T-helper 9 cell (primary cell): ENCODE data around the gene DPP10.

Experiments used
- DNase-seq: peaks from one replicate; pipeline ENCODE4 v3.0.0-alpha.2; 2020

DPP10 gene

DNA sequence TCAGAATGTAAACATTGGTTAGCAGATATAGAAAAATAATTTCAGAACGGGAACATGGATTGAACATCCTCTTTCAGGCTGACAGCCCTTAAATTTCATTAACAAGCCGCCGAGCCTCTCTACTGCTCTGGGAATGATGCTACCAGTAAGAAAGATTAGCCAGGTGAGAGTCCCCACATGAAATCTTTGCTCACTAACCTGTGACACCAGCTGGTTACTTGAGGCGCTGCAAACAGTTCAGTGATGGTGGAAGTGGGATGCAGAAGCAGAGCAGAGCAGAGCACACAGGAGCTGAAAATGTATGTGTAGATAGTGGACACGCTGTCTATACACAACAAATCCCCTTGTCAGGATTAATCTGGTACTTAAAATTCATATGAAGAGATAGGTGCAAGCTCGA, 721.1 kb downstream of the DPP10 start:
- DNase-seq, result no peak

DNA sequence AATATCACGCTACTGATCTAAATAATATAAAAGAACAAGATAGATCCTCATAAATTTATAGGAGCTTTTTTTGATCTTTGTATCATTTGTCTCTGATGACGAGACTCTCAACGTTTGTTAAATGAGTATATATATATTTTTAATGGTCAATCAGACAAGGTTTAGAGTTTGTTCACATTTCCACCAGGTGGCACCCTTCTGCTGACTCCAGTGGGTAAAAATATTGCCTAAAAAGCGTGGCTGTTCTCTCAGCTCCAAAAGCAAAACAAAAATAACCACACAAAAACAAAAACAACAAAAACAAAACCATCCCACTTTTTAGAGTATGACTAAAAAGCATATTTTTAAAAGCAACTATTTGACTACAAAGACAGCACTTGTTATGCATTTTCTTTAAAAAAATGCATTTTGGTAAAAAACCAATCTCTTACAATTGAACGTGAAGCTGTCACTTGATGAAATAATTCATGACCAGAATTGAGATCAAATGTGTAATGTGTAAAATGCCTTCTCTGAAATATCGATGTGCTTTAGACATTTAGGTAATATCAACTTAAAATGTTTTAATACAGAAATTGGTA, 723.2 kb downstream of the DPP10 start:
- no peak for DNase-seq

DNA sequence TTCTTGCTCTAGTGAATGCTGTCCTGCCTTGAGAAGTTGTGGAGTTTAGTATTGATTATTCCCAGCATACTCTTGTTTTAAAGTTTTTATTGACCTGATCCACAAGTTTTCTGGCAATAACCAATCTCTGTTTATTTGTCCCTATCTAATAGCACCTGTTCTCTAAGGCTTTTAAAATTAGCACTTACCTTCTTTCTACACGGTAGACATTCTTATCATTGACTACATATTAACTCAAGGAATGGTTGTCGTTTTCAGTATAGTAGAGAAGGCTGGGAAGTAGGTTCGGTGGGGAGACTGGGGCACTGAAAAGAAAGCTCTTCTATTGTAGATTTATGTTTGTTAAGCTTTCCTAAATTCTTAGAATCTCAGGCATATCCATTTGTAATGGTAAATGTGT, 726.0 kb downstream of the DPP10 start:
- no peak for DNase-seq

DNA sequence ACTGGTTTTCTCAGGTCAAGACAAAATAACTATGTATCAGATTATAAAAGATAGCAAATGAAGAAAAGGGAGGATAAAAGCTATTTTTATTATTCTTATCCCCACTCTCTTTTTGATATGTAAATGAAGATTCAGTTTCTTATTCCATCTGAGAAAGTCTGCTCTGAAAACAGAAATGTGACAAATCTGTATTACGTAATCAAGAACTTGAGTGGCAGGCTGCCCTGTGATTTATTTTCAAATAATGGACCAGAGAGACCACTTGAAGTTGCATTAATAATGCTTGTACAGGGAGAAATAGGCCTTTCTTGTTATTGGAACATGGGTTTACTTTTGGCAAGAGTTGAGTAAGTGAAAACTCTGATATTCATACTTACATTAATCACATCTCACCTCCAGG, 727.4 kb downstream of the DPP10 start:
- no peak for DNase-seq

DNA sequence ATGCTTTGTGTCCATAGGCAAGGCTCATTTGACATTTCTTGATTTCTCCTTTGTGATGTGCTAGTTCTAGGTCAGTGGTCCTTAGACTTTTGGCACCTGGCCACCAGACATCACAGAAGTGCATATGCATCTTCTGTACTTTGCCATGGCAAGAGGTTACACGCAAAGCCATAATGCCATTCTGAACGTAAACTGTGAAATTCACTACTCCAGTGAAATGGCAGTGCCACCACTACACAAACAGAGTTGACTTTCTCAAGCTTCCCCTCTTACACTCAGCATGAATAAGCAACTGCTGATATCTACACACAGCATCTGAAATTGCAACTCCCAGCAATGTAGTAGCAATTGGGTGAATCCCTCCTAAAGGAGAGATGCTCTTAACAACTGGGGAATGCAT, 729.3 kb downstream of the DPP10 start:
- no peak for DNase-seq

DNA sequence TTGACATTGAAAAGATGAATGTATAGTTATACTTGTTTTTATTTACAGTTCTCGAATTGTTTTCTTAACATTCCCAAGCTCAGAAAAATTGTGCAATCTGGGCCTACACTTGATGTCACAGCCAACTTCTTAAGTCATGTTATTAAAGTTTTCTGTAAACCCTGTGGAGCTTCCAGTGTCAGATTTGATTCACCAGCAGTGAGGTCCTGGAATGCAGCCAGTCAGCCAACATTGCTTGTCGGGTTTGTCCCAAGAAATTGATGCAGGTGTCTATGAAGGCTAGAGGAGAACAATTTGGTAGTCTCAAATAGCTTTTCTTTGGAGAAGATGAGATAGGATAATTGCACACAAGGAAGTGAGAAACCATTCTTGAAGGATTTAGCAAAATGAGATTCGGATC, 732.2 kb downstream of the DPP10 start:
- no peak for DNase-seq

DNA sequence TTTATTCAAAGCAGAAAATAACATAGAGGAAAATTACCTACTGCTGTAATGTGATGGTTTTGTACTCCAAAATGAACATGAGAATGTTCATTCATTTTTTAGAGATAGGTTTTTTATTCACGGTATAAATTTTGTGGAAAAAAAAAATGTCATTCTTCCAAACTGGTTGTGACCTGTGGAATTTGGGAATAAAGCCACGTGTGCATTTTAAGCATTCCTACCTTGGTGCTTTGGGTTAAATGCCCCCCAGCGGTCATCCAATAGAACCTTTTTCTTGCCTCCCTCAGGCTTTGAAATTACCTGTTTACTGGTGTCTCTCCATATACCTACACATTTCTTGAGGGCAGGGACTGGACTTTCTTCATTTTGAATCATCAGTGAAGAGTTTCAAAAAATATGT, 740.7 kb downstream of the DPP10 start:
- no peak for DNase-seq

DNA sequence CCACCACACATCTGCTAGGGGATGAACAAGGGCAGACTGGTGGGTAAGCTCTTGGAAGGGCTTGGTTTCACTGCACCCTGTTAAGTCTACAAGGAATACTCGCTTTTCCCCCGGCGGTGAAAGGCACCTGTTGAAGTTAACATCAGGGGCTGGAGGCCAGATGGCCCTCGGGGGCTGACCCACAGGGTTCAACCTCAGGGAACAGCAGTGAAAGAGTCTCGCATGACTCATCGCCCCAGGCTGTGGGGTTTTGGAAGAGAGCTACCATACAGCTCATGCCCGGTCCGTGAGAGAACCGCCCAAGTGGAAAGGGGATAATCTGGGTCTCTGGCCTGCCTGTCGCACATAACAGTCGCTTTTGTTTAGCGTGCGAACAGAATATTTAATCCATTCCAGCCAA, 748.0 kb downstream of the DPP10 start:
- no peak for DNase-seq

DNA sequence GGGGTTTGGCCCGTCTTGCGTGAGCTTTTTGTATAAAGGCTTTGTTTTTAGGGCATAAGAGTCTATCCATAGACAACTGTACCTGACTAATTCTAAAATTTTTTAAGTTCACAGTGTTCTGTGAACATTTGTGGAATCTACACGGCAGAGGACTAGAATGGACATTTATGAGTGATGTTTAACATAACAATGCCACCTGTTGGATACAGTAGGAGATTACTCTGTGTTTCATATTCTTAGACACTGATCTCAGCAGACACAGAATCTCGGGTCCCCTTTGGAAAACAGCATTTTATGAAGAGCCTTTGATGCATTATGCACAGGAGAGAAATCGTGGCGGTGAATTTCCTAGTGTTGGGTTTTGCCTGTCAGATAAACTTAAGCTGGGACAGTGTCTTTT, 752.2 kb downstream of the DPP10 start:
- DNase-seq, result no peak

DNA sequence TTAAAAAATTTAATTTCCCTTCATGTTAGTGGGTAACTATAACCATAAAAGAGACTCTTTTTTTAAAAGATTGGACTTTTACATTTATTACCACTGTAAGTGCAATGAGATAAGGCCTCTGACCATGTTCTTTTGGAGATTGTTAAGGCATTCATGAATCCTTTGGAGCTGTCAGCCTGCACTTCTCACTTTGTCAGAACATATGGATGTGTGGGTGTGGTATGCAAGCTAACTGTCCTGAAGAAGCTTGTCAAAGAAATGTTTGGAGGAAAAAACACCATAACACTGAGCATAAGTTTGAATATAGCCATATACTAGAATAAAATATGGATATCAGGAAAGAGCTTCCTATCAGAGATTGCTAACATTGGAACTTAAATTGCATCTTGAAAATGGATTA, 754.1 kb downstream of the DPP10 start:
- DNase-seq, result no peak

DNA sequence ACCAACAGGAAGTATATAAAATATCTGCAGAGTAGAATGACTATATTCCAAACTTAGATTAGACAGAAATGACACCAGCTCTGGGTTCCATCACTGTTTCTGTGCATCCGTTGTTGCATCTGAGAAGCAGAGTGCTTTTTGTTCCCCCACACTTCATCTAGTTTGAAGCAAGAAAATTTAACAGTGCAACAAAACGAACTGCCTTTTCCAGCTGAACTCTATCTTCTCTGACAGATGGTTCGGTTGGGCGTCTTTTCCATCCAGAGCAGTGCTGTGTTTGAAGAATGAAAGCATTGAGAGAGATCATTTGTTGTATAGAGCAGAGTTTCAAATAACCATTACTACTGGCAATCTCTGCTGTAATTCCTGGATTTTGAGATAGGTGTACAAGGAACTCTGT, 757.5 kb downstream of the DPP10 start:
- DNase-seq, result no peak

DNA sequence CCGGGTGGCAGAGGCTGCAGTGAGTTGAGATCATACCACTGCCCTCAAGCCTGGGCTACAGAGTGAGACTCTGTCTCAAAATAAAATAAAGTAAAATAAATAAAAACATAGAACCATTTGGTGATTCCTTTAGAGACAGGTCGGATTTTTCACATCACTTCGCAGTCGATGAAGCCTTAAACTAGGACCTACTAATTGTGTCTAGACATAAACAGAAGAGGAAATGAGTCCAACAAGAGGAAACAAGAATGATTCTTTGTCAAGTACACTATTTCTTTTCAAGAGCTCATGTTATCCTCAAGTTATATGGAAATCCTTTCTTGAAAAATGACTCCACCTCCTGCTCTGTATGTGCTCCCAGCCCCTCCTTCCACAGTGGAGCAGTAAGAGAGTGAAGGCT, 758.9 kb downstream of the DPP10 start:
- no peak for DNase-seq

DNA sequence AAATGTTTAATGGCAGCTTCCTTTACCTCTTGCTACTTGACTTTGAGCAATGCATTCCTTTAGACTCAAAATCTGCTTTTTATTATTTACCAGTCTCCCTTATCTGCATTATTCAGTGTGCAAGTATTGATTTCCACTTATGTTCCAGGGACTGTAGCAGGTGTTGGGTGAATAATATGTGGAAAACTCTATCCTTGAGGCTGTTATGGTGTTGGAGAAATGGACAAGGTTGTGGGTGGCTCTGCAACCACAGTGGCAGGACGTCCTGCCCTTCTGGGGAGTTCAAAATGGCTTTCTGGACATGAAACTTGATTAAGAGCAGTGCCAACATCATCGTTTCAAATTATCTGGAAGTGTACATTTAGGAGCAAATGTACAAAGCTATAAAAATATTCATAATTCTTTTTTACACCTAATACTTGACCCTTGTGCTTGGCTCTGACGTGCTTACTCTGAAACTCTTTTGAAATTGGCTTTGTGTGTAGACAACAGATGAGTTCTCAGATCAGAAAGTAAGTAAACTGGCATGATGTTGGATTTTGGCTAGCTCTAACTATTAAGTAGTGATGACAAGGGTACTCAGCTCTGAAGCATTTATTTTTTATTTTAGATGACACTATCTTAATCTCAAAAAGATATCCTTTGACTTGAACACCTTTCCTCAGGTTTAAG, 766.2 kb downstream of the DPP10 start:
- no peak for DNase-seq

DNA sequence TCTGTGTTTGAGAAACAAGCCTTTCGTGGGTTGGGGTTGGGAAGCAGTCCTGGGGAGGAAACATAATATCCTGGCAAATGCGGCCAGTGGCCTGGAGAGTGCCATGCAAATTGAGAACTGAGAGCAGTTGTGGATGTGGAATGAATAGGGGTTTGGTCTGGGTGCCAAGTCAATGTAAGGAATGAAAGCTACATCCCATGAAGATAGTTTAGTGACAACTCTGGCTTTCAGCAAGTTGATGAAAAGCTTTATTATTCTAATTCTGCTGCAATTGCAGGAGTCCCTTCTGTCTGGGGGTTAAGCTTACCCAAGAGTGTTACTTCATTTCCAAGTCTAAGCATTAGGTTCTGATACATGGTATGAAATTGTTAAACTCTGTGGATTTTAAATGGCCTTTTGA, 771.6 kb downstream of the DPP10 start:
- no peak for DNase-seq

DNA sequence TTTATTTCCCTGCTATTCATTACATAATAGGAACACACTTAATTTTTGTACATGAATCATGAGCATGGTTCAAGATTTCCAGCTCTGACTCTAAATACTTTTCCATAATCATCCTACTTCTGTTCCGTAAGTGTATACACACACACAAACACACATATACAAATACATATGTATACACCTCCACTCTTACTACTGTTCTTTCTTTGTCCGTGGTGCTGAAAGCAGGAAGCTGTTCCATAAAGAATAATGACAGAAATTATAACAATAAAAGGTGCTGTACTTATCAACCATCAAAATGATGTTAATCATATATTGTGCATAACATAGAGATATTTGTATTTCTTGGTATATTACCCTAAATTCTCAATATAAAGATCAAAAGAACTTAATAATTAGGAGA, 776.9 kb downstream of the DPP10 start:
- no peak for DNase-seq

DNA sequence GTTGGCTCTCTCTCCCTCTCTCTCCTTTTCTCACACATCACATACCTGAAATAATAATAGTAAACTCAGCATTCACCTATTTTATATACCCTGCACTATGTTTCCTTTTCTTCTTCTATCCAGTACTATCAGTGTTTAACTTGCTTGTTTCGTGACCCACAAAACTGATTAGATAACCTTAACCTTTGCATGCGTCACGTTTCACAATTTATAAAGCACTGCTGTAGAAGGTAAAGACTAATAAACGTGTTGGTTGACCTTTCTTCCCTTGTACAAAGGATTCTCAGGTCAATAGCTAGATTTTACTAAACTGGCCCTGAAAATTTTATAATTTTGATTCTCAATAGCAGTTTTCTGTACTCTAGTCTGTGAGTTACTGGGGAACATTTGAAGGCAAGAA, 791.7 kb downstream of the DPP10 start:
- DNase-seq, result no peak

DNA sequence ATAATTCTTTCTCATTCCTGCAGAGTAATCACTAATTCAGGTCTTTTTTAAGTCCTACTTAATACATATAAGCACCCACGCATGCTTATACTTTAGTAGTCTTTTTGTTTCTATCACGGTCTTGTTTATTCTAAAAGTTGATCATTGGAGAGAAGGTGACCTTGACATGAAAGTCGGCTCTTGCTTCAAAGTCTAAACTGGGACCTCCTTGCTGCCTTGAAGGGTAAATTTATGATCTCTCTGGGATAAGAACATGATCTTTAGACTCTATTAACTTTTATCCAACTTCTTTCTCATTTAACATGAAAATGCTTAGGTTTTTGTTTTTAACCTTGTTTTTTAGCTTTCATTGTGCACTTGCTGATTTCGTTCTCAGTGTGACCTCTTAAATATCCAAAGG, 792.3 kb downstream of the DPP10 start:
- no peak for DNase-seq

DNA sequence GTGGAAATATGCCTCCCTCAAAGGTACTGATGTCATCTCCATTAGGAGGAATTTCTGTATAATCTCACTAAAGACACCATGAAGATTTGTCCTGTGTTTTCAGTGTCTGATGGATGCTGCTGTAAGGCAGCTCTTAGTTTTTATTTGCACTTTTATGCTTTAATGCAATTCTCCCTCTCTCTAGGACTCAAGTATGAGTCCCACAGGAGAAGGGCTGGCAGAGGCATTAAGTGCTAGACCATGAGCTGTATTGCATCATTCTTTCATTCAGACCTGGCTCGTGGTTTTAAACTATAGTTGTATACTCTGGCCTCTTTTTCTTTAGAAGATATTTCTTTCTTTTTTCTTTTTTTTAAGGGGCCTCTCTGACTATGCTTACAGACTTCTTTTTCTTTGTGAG, 805.6 kb downstream of the DPP10 start:
- DNase-seq, result no peak

DNA sequence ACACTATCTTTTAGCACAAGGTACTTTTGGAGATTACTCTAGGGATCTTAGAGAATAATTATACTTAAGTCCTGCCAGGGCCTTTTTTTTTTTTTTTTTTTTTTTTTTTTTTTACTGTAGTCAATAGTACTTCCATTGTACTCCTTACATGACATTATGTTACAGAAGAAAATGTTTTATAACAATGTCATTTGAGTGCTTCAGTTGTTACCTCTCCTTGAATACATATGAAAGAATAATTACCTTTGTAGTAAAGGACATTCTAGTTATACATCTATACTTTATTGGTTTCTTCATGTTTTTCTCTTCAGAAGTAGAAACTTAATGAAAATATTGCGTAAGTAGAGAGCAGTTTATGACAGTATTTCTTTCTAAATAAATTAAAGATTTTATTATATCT, 834.9 kb downstream of the DPP10 start:
- no peak for DNase-seq

DNA sequence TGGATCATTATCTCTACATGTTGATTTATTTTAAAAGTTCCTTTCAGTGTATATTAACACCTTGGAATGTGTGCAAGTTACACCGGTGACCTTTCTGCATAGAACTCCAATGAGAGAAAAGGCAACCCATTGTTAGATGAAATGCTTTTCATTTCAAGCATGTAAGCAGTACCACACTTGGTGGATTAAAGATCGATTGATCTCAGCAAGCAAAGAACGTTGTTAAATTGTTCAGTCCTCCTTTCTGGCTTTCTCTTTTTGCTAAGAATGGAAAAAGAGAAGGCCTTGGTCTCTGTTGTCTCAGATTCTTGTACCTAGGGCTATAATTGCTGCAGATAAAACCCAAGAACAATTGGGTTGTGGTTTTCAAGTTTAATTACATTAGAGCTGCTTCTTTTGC, 843.0 kb downstream of the DPP10 start:
- no peak for DNase-seq

DNA sequence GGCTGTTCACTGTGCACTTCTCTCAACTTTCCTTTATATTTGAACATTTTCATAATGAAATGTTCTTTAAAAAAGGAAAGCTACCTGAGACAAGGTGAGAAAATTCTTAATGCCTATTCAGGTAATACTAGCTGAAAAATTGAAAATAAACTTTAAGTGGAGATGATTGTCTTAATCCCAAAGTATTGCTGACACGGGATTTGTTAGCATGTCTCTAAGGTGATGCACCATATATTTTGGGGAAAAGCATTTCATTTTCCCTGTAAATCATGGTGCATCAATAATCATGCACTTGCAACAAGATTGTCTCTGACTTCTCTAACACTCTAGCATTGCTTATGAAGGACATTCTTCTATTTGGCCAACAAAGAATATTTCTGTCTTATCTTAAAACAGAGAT, 848.0 kb downstream of the DPP10 start:
- DNase-seq, result no peak

DNA sequence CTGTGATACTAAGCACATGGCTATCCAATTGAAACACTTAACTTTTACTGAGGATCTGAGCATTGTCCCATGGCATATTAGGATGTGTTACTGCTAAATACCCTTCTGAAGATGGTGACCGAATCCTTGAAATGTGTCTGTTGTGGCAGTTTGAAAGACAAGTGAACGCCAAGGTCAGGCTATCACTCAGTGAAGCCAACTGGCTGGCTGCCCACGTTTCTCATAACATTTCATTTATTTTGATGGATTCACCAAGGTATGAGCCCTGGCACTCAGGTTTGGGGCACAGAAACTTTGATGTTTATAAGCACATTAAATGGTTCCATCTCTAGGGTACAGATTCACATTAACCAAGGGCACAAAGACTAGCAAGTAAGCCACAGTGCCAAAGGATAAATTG, 850.3 kb downstream of the DPP10 start:
- DNase-seq, result no peak

DNA sequence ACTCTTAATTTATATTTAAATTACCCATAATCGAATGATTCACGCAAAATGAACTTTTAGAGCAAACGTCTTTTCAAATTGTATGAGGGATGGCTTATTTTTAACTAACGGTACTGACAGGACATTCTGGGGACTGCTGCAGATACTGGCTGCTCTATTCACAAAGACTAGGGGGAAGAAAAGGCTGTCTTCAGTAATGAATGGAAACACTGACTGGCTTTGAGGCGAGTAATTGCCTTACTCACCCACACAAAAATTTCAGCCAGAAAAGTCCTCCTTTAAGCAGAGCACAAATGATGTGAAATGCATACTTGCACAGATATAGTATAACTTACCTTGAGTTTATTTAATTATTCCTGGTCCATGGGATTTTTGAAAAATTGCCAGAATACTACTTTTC, 852.6 kb downstream of the DPP10 start:
- DNase-seq, result no peak

DNA sequence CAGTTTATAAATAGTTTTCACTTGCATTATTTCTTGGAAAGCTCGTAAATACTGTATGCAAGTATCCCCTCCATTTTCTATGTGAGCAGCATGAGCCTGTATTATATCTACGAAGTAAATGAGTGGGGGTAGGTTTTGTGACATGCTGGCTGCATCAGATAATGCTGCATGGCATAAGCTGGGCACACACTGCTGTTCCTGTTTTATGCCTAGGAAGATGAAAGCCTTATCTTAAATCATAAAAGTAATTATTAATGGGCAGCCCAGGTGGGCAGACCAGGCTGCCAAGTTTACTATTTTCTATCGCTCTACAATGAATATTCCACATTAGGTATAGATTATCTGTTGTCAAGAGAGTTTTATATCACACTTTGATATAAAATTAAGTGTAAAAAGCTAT, 854.6 kb downstream of the DPP10 start:
- no peak for DNase-seq

DNA sequence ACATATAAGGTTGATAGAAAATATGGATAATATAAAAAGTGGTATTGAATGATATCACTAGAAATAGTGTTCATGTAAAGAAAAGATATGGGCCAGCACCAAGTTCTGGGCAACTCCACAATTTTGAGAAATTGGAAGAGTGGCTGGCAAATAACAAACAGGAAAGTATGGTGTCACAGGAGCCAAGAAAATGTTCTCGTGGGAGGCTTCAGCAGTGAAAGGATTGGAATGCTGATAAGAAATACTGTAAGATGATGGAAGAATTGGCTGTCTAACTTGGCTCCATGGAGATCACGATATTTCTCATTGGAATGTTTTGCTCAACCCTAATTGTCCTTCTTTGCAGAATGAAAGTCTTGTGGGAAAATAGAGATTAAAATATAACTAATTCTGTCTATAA, 856.8 kb downstream of the DPP10 start:
- no peak for DNase-seq
